Stimulated activated naive CD8-positive, alpha-beta T cell treated with anti-CD3 and anti-CD28 coated beads, Interleukin-15, Interleukin-2, amounts not matched to agents 100 ng/mL and 50 ng/mL, for 24 hours (primary cell): ENCODE measurements around the gene CNTNAP2.

Experiments
- H3K27ac Mint-ChIP-seq: one replicate; pipeline ENCODE4 v1.8.0; 2021; ENCODE audit warnings: mild to moderate bottlenecking, mixed read lengths
- H3K27me3 Mint-ChIP-seq: one replicate; pipeline ENCODE4 v1.8.0; 2021; ENCODE audit warnings: mixed read lengths
- H3K36me3 Mint-ChIP-seq: one replicate; pipeline ENCODE4 v1.8.0; 2021; ENCODE audit warnings: low read depth, mixed read lengths
- H3K4me1 Mint-ChIP-seq: one replicate; pipeline ENCODE4 v1.8.0; 2021; ENCODE audit warnings: low read depth, mixed read lengths
- H3K4me3 Mint-ChIP-seq: one replicate; pipeline ENCODE4 v1.8.0; 2021; ENCODE audit warnings: mild to moderate bottlenecking, mixed read lengths
- H3K9me3 Mint-ChIP-seq: one replicate; pipeline ENCODE4 v1.8.0; 2021; ENCODE audit warnings: mixed read lengths

CNTNAP2 gene

DNA sequence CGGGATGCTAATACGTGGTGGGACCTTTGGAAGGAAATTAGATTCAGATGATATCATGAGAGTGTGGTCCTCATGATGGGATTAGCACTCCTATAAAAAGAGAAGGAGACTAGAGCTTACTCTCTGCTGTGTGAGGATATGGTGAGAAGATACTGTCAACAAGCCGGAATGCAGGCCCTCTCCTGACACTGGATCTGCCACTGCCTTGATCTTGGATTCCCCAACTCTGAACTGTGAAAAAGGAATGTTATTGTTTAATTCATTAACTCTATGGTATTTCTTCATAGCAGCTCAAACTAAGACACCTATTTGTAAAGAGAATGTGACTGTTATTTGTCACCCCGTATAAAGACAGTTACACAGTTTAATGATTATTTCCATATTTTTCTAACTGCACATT lies 1246.5 kb downstream of the CNTNAP2 start:
- no peak overlapping the region for H3K4me3 Mint-ChIP-seq
- no peaks in the 10 kb centered on the region for H3K27me3 Mint-ChIP-seq
- peaks cover 6% of the 10 kb centered on the region for H3K9me3 Mint-ChIP-seq
- no peaks in the 10 kb centered on the region for H3K36me3 Mint-ChIP-seq
- no peak overlapping the region for H3K27ac Mint-ChIP-seq
- H3K4me1 Mint-ChIP-seq, result no peaks in the 10 kb centered on the region

DNA sequence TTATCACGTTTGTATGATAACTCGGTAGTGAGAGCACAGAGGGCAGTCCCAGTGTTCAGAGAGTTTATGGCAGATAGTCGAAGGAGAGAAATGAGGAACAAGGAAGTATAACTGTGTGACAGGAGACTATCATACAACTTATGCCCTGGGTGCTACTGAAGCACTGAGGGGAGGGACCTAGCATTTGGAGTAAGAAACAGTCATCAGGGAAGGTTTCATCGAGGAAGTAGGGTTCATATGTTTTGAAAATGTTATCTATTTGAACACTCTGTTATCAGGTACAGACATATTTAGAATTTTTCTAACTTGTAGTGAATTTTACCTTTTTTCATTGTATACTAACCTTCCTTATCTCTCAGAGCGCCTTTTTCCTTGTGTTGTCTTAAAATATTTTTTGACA lies 1259.6 kb downstream of the CNTNAP2 start:
- Mint-ChIP-seq H3K27ac (no peak overlapping the region), H3K9me3 (peaks cover 7% of the 10 kb centered on the region), H3K4me1 (no peaks in the 10 kb centered on the region), H3K4me3 (no peak overlapping the region), H3K36me3 (no peaks in the 10 kb centered on the region), H3K27me3 (no peaks in the 10 kb centered on the region)

DNA sequence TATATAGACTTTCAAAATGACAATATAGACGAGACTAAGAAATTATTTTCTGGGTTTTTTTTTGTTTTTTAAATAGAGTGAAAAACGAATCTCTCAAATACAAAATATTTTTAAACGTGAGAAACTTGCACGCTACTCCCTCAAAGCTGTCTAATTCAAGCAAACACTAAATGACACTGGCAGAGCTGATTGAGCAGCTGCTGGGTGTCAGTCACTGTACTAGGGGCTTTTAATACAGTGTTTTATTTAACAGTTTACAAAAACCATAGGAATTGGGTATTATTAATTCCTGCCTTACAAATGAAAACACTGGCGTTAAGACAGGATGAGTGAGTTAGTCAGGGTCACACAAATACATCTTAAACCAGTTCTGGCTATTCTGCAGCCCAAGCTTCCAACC lies 1264.3 kb downstream of the CNTNAP2 start:
- no peak overlapping the region for H3K27ac Mint-ChIP-seq
- H3K4me1 Mint-ChIP-seq, result no peaks in the 10 kb centered on the region
- H3K4me3 Mint-ChIP-seq, result no peak overlapping the region
- H3K9me3 Mint-ChIP-seq, result peaks cover 11% of the 10 kb centered on the region
- H3K27me3 Mint-ChIP-seq, result no peaks in the 10 kb centered on the region
- no peaks in the 10 kb centered on the region for H3K36me3 Mint-ChIP-seq

DNA sequence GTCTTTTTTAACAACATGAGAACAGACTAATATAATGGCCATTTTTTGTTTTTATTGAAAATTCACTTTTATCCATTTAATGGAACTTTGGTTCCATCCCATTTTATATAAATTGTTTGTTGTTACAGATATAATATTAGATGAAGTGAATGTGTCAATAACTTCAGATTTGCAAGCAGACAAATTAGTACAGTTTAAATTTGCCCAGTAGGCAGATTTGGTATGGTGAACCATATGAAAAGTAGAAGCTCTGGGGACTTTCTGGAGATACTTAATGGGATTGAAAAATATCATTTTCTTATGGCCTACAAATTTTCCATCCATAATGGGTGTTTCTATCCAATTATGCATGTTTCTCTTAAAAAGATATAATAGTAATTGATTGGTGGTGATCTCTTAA lies 1277.7 kb downstream of the CNTNAP2 start:
- no peak overlapping the region for H3K27ac Mint-ChIP-seq
- H3K27me3 Mint-ChIP-seq, result no peaks in the 10 kb centered on the region
- no peak overlapping the region for H3K4me3 Mint-ChIP-seq
- no peaks in the 10 kb centered on the region for H3K4me1 Mint-ChIP-seq
- no peaks in the 10 kb centered on the region for H3K36me3 Mint-ChIP-seq
- H3K9me3 Mint-ChIP-seq, result peaks cover 10% of the 10 kb centered on the region

DNA sequence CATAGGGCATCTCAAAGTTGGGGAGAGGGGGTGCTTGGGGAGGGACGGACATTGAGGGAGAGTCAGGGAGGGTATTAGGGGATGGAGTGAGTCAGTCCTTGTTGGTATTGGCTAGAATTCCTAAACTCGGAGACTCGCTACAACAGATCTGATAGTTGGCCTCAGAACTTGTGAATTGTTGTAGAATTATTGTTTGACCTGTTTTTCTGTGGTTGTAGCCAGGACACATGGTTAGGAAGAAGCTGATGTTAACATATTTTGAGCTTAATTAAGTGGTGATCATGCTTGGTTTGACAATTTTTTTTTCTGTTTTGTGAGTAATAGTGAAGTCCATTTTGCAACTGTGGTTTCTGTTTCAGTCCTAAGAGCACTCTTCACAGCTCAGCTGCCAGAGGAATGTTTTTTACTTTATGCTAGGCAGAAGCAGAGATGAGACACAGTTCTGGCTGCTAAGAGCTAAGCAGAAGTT lies 1283.7 kb downstream of the CNTNAP2 start:
- Mint-ChIP-seq H3K27me3 (no peaks in the 10 kb centered on the region), H3K36me3 (no peaks in the 10 kb centered on the region), H3K27ac (no peak overlapping the region), H3K4me1 (no peaks in the 10 kb centered on the region), H3K4me3 (no peak overlapping the region), H3K9me3 (no peaks in the 10 kb centered on the region)

DNA sequence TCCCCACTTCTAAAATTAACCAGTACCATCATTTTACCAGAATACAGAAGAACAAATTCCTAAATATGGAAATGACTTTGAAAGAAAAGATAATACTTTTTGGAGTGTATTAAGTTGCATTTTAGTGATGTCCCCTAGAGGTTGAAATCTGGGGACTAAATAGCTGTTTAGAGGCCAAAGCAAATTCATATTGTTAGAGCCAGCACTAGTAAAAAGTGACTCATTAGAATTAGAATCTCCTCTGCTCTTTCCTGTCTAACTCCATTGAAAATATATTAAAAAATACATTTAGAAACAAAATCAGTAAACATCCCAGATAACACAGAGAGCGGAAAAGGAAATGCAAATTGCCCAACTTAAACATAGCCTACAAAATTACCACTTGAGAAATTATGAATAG lies 1284.3 kb downstream of the CNTNAP2 start:
- no peaks in the 10 kb centered on the region for H3K4me1 Mint-ChIP-seq
- H3K27me3 Mint-ChIP-seq, result no peaks in the 10 kb centered on the region
- no peaks in the 10 kb centered on the region for H3K36me3 Mint-ChIP-seq
- H3K27ac Mint-ChIP-seq, result no peak overlapping the region
- no peak overlapping the region for H3K4me3 Mint-ChIP-seq
- H3K9me3 Mint-ChIP-seq, result no peaks in the 10 kb centered on the region

DNA sequence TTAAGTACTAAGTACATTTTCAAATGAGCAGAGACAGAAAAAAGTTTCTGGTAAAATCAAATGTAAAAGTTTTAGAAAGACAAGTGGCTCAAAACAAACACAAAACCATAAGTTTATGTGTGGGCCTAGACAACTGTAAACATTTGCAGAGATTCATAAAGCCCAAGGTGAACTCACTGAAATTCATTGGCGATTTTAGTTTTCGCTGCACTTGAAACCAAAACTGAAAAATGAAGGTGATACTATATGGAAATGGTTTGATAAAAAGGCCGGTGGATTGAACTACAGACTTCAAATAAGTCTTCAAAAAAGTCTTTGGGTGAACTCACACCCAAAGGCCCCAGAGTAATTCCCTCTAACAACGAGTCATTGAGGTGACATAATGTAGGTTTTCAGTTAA lies 1289.0 kb downstream of the CNTNAP2 start:
- H3K27me3 Mint-ChIP-seq, result no peaks in the 10 kb centered on the region
- no peak overlapping the region for H3K27ac Mint-ChIP-seq
- peaks cover 7% of the 10 kb centered on the region for H3K9me3 Mint-ChIP-seq
- no peak overlapping the region for H3K4me3 Mint-ChIP-seq
- no peaks in the 10 kb centered on the region for H3K4me1 Mint-ChIP-seq
- H3K36me3 Mint-ChIP-seq, result no peaks in the 10 kb centered on the region

DNA sequence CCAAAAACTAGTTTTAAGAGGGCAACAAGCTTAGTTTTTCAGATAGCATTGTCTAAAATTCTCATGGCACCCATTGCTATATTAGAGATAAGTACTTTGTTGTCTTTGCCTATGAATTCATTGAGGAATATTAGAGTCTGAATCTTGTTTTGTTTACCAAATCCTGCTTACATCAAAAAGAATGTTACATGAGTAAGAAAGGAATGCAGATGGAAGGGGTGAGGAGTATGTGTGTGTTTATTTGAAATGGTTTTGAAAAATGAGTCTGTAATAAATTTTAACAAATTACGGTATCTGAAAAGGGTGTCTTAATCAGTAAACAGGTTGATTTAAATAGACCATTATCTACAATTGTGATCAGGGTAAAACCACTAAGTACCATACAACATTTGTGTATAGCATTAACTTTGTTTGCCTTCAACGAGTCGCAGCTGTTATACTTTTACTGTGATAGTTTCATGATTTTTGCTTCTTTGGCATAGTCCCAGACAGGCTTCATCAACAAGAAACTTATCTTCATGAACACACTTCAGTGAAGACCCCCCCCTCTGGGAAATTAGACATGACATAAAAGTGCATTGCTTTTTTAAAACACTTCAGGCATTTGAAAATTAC lies 1290.0 kb downstream of the CNTNAP2 start:
- no peak overlapping the region for H3K27ac Mint-ChIP-seq
- peaks cover 7% of the 10 kb centered on the region for H3K9me3 Mint-ChIP-seq
- H3K36me3 Mint-ChIP-seq, result no peaks in the 10 kb centered on the region
- no peak overlapping the region for H3K4me3 Mint-ChIP-seq
- no peaks in the 10 kb centered on the region for H3K4me1 Mint-ChIP-seq
- H3K27me3 Mint-ChIP-seq, result no peaks in the 10 kb centered on the region

DNA sequence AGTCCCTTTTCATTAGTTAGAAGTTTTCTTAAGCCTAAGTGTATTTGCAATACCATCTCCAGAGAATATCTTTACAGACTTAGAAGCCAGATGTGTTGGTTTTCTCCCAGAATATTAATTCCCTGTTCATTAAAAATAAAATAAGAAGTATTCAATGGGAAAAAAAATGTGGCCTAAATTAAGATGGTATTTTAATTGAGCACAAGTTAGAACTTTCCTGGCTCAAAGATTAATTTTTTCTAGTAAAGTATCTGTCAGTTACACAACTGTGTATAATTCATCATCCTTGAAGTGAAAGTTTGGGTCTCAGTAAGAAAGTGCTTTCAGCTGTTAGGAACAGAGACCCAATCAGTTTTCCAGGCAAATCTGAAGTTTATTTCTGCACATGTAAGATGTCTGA lies 1294.5 kb downstream of the CNTNAP2 start:
- peaks cover 13% of the 10 kb centered on the region for H3K9me3 Mint-ChIP-seq
- H3K36me3 Mint-ChIP-seq, result no peaks in the 10 kb centered on the region
- no peaks in the 10 kb centered on the region for H3K27me3 Mint-ChIP-seq
- H3K4me3 Mint-ChIP-seq, result no peak overlapping the region
- no peaks in the 10 kb centered on the region for H3K4me1 Mint-ChIP-seq
- H3K27ac Mint-ChIP-seq, result no peak overlapping the region

DNA sequence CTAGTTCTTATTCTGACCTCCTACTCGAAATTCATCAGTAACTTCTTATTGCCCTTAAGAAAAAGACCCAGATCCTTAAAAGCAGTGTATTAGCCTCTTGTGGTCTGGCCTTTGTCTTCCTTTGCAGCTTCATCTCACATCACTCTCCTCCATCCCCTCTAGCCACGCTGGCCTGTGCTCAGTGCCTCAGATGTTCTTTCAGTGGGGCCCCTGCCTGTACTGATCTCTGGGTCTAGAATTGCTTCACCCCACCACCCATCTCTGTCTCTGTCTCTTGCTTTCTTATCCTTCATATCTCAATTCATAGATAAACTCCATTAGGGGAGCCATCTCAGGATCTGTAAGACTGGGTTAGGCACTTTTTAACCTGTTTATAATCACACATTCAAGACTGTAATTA lies 1295.5 kb downstream of the CNTNAP2 start:
- Mint-ChIP-seq H3K27ac (no peak overlapping the region), H3K9me3 (peaks cover 13% of the 10 kb centered on the region), H3K4me3 (no peak overlapping the region), H3K4me1 (no peaks in the 10 kb centered on the region), H3K36me3 (no peaks in the 10 kb centered on the region), H3K27me3 (no peaks in the 10 kb centered on the region)

DNA sequence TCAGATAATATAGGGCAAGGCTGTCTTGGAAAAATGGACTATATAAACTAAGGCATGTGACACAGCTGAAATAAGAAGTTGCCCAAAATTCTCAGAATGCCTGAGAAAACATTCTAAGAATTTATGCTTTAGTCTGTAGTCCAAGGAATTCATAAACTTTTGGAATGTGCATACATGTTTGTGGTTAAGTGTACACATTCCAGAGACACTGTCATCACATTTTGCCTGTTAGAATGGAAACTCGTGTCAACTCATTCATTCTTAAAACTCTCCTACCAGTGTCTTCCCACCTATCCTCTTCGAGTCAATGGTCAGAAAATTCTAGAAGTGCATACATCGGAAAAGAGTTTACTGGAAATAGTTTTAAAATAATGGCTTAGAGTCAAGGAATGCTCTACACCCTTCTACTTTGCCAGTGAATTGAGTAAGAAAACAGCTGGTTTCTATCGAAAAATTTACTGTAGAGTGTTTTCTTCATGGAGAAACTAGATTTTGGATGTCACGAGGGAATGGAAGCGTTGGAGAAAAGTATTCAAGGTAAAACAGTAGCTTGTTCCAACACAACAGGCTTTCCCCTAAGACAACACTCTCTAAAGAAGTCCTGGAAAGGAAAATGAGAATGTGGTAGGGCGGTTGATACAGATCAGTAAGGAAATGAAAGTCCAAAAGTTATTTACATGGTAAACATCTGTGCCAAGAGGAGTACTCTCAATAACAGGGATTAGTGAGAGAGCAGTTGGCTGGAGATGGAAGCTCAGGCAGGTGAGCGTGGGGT lies 1296.4 kb downstream of the CNTNAP2 start:
- no peaks in the 10 kb centered on the region for H3K4me1 Mint-ChIP-seq
- H3K27ac Mint-ChIP-seq, result no peak overlapping the region
- no peaks in the 10 kb centered on the region for H3K36me3 Mint-ChIP-seq
- H3K27me3 Mint-ChIP-seq, result no peaks in the 10 kb centered on the region
- H3K4me3 Mint-ChIP-seq, result no peak overlapping the region
- peaks cover 9% of the 10 kb centered on the region for H3K9me3 Mint-ChIP-seq

DNA sequence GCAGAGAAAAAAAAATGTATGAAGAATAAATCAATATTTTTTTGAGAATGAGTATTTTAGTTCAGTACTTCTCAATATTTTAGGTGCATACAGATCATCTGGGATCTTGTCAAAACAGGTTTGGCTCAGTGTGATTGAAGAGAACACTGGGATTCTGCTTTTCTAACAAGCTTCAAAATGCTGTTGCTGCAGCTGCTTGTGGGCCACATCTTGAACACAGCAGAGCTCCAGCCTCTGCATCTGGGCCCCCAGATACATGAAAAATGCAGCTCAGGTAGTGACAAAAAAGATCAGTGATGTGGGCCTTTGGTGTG lies 1296.9 kb downstream of the CNTNAP2 start:
- no peak overlapping the region for H3K27ac Mint-ChIP-seq
- no peaks in the 10 kb centered on the region for H3K27me3 Mint-ChIP-seq
- no peaks in the 10 kb centered on the region for H3K36me3 Mint-ChIP-seq
- H3K4me1 Mint-ChIP-seq, result no peaks in the 10 kb centered on the region
- H3K9me3 Mint-ChIP-seq, result peaks cover 6% of the 10 kb centered on the region
- no peak overlapping the region for H3K4me3 Mint-ChIP-seq

DNA sequence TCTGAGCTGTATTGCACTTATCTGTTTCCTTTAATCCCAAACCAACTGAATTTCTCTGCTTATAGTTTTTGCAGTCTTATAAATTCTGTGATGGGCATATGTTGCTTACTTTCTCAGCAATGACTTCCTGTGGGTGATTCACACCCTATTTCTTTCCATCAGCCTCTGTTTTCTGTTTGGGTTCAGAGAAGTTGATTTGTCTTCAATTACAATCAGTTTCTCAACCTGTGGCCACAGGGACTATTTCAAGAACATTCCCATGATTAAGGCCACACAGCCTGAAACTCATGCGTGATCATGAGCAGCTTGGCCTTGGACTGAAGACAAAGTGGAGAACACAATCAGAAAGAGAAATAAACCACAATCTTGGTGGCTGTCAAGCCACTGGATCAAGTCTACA lies 1299.4 kb downstream of the CNTNAP2 start:
- H3K36me3 Mint-ChIP-seq, result no peaks in the 10 kb centered on the region
- no peak overlapping the region for H3K27ac Mint-ChIP-seq
- no peak overlapping the region for H3K4me3 Mint-ChIP-seq
- H3K4me1 Mint-ChIP-seq, result no peaks in the 10 kb centered on the region
- peaks cover 6% of the 10 kb centered on the region for H3K9me3 Mint-ChIP-seq
- no peaks in the 10 kb centered on the region for H3K27me3 Mint-ChIP-seq

DNA sequence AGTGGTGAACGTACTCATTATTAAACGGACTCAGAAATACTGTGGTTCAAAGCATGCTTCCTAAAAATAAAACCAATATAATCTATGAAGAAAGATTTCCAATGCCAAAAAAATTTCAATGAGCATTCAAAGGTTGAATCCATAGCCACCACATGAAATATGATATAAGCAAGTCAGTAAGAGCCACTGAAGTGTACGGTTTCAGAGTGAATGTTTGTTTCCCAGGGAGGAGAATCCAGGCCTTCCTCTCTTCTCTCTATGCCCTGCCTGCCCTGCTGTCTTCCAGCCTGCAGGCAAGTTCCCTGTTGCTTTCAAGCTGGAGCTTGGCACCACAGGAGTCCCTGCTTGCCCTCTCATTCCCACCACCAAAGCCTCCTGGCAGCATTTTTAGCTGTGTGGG lies 1302.4 kb downstream of the CNTNAP2 start:
- Mint-ChIP-seq H3K27me3 (no peaks in the 10 kb centered on the region), H3K27ac (no peak overlapping the region), H3K9me3 (peaks cover 3% of the 10 kb centered on the region), H3K4me3 (no peak overlapping the region), H3K36me3 (no peaks in the 10 kb centered on the region), H3K4me1 (no peaks in the 10 kb centered on the region)

DNA sequence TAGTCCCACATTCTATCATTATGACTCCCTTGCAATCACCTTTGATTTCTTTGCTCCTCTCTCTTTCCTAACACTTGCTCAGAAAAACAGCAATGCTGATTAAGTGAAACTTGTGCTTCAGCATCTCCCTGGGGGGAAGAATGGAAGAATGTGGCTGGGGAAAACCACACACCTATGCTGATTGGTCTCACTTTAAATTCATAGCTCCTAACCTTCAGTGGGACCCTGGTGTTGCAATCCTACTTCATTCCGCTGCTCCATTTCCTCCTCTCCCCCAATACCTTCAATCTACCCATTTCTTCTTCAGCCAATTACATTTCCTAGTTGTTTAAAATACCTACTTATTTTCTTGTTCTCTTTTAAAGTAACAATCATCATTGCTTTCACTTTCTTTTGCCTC lies 1307.3 kb downstream of the CNTNAP2 start:
- Mint-ChIP-seq H3K36me3 (no peaks in the 10 kb centered on the region), H3K4me3 (no peak overlapping the region), H3K27me3 (no peaks in the 10 kb centered on the region), H3K9me3 (peaks cover 5% of the 10 kb centered on the region), H3K27ac (no peak overlapping the region), H3K4me1 (no peaks in the 10 kb centered on the region)

DNA sequence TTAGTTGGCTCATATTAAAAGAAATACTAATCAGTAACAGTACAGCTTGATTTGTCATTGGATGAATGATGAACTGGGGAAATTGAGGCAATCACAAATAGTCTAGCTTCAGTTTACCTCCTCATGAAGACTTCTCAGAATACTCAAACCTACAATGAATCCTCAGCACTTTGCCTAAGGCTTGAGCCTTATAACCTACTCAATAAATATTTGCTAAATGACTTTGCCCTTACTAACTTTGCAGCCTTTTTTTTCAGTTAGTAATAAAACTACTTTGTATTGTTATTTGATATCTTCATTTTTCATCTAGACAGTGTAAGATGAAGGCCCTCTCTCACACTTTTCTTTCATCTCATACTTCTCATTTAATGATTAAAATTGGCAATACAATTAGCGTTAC lies 1311.5 kb downstream of the CNTNAP2 start:
- Mint-ChIP-seq H3K4me3 (no peak overlapping the region), H3K9me3 (peaks cover 14% of the 10 kb centered on the region)

More for the DNA sequence above, 1311.5 kb downstream of the CNTNAP2 start:
- Mint-ChIP-seq H3K27ac (no peak overlapping the region), H3K27me3 (no peaks in the 10 kb centered on the region), H3K36me3 (no peaks in the 10 kb centered on the region), H3K4me1 (no peaks in the 10 kb centered on the region)
